PC-3 (cell line): ENCODE results near the gene ECE1. TPM values are rescaled to one million over a fixed set of nuclear protein-coding genes. Genes with fewer than 3 reads are reported as not detected.

Source experiments
- ATAC-seq: fragments of 200-7000 bp; cut with Tn5 transposase; 2 replicates; pipeline ENCODE4 v1.9.1; 2020; ENCODE audit warnings: mild to moderate bottlenecking, moderate library complexity
- BruUV-seq: library from RNA; stranded (reverse); fragments of 400-500 nt; replicated peaks from 2 replicates; lab custom pipeline; 2021; lab: Mats Ljungman, UMichigan
- CTCF ChIA-PET: fragments of 300-600 bp; sonication (Branson Sonifier 250); formaldehyde crosslinking; loops from one replicate; lab custom pipeline; 2022; ENCODE audit warnings: antibody characterized with exemption; lab: Charles Lee
- POLR2A ChIA-PET: fragments of 300-600 bp; sonication (Branson Sonifier 250); formaldehyde crosslinking; loops from one replicate; lab custom pipeline; 2022; ENCODE audit warnings: antibody characterized with exemption; ENCODE audit not compliant: unreplicated experiment; lab: Charles Lee
- DNase-seq: peaks from one replicate; pipeline ENCODE4 v3.0.0-alpha.2; 2015
- H2AFZ ChIP-seq: fragments of 300-600 bp; sonication (generic); 2 replicates; pipeline ENCODE4 v1.6.0; 2016; ENCODE audit warnings: antibody characterized with exemption, low read length
- H3F3A ChIP-seq: fragments of 300-600 bp; sonication (generic); one replicate; pipeline ENCODE4 v1.6.0; 2017; ENCODE audit warnings: antibody characterized with exemption, low read length, control low read depth, mild to moderate bottlenecking; ENCODE audit not compliant: unreplicated experiment
- H3K27ac ChIP-seq: fragments of 300-600 bp; sonication (generic); 2 replicates; pipeline ENCODE4 v1.5.1; 2016; ENCODE audit warnings: mild to moderate bottlenecking, low read length
- H3K27me3 ChIP-seq: fragments of 300-600 bp; sonication (generic); 2 replicates; pipeline ENCODE4 v1.6.1; 2016; ENCODE audit warnings: low read length, mixed read lengths
- H3K36me3 ChIP-seq: fragments of 300-600 bp; sonication (generic); 2 replicates; pipeline ENCODE4 v1.6.1; 2016; ENCODE audit warnings: low read depth, mixed run types, low read length, mixed read lengths
- H3K4me1 ChIP-seq: fragments of 300-600 bp; sonication (generic); 2 replicates; pipeline ENCODE4 v1.5.1; 2016; ENCODE audit warnings: low read length; ENCODE audit not compliant: insufficient read depth
- H3K4me2 ChIP-seq: fragments of 300-600 bp; sonication (generic); 2 replicates; pipeline ENCODE4 v1.6.0; 2016; ENCODE audit warnings: low read length
- H3K4me3 ChIP-seq: fragments of 300-600 bp; sonication (generic); 2 replicates; pipeline ENCODE4 v1.5.1; 2016; ENCODE audit warnings: mild to moderate bottlenecking, low read length, mixed read lengths
- H3K79me2 ChIP-seq: fragments of 300-600 bp; sonication (generic); 2 replicates; pipeline ENCODE4 v1.6.1; 2017; ENCODE audit warnings: low read length, mixed read lengths
- H3K9ac ChIP-seq: fragments of 300-600 bp; sonication (generic); 2 replicates; pipeline ENCODE4 v1.6.0; 2016; ENCODE audit warnings: mild to moderate bottlenecking, low read length
- H3K9me2 ChIP-seq: fragments of 300-600 bp; sonication (generic); replicated peaks from 2 replicates; pipeline ENCODE4 v1.6.1; 2016; ENCODE audit warnings: mixed run types, low read length, mixed read lengths
- H3K9me3 ChIP-seq: fragments of 300-600 bp; sonication (generic); 2 replicates; pipeline ENCODE4 v1.6.1; 2016; ENCODE audit warnings: low read length, mixed read lengths
- H4K20me1 ChIP-seq: fragments of 300-600 bp; sonication (generic); 2 replicates; pipeline ENCODE4 v1.6.1; 2016; ENCODE audit warnings: low read length, mixed read lengths
- CTCF ChIP-seq: fragments of 300-600 bp; sonication (generic); conservative IDR thresholded peaks from 2 replicates; pipeline ENCODE4 v1.5.1; 2017; ENCODE audit warnings: antibody characterized with exemption, low read depth, mild to moderate bottlenecking, low read length
- EZH2 ChIP-seq: fragments of 300-600 bp; sonication (generic); IDR thresholded peaks from one replicate; pipeline ENCODE4 v1.6.1; 2017; ENCODE audit warnings: antibody characterized with exemption, mild to moderate bottlenecking, low read length; ENCODE audit not compliant: unreplicated experiment
- EZH2phosphoT487 ChIP-seq: fragments of 300-600 bp; sonication (generic); IDR thresholded peaks from 2 replicates; pipeline ENCODE4 v1.6.1; 2018; ENCODE audit warnings: mild to moderate bottlenecking, antibody characterized with exemption, low read length, borderline replicate concordance
- intact Hi-C: fragments of 100-400 bp; cut with micrococcal nuclease; formaldehyde crosslinking; loops from 2 replicates; pipeline ENCODE4 v1.9.0; 2023
- total RNA-seq: library from RNA; depleted of rRNA; stranded (reverse); fragments of >200 nt; gene quantifications from 2 replicates; pipeline ENCODE4 v1.2.3, GENCODE V29; 2014

Gene ECE1
- total RNA-seq, 1 experiment from 2014 or later, result 86.8 TPM

GRCh38 chr1:21325231-21325718 is 35.0 kb upstream of the ECE1 start:
- Histone ChIP-seq H3K79me2 (peaks cover 78% of the 10 kb centered on the region), H3K9me2 (no peaks in the 10 kb centered on the region), H3K4me1 (peaks cover 64% of the 10 kb centered on the region), H3F3A (peaks cover 11% of the 10 kb centered on the region), H4K20me1 (no peaks in the 10 kb centered on the region), H3K9me3 (no peaks in the 10 kb centered on the region), H3K27ac (peak overlapping the region; percentile 95), H3K9ac (peak overlapping the region; percentile 72), H3K4me3 (peak overlapping the region; percentile 29; the same call in 1 of the 2 replicates), H3K4me2 (peak overlapping the region; percentile 83), H2AFZ (no peak overlapping the region), H3K27me3 (no peaks in the 10 kb centered on the region), H3K36me3 (peaks cover 4% of the 10 kb centered on the region; the same call in 1 of the 2 replicates)
- TF ChIP-seq EZH2, result no peak
- TF ChIP-seq EZH2phosphoT487, result no peak
- no peak for TF ChIP-seq CTCF
- POLR2A ChIA-PET, result interaction anchor here (0.6 to 1.0 kb wide), 3 partner anchors 20 to 120 kb away, joined by 4 to 13 read pairs (median 5); no protein-coding TSS in a partner anchor
- intact Hi-C loops, result no loop called here
- no peak for DNase-seq
- no TSS peak for BruUV-seq
- no peak for ATAC-seq
- CTCF ChIA-PET, result interaction anchor here (0.5 to 1.5 kb wide), 6 partner anchors 12 to 70 kb away, joined by 4 to 14 read pairs (median 6); no protein-coding TSS in a partner anchor

- H3K36me3 ChIP-seq, result peaks cover 4% of the 10 kb centered on the region; the same call in 1 of the 2 replicates
- no peaks in the 10 kb centered on the region for H4K20me1 ChIP-seq
- H3K27ac ChIP-seq, result peak overlapping the region; percentile 95
- intact Hi-C loops, result no loop called here
- TF ChIP-seq EZH2phosphoT487 (no peak), CTCF (no peak), EZH2 (no peak)
- BruUV-seq, result TSS peak; percentile 55
- H3K79me2 ChIP-seq, result peaks cover 84% of the 10 kb centered on the region
- H3K9me2 ChIP-seq, result no peaks in the 10 kb centered on the region
- ATAC-seq, result peak; percentile 96
- H2AFZ ChIP-seq, result no peak overlapping the region
- POLR2A ChIA-PET, result interaction anchor here (1.0 kb wide), 1 partner anchor 21 kb away, joined by 5 read pairs; no protein-coding TSS in a partner anchor
- peak overlapping the region; percentile 83 for H3K4me2 ChIP-seq
- H3K4me1 ChIP-seq, result peaks cover 57% of the 10 kb centered on the region
- DNase-seq, result peak; percentile 96
- H3K4me3 ChIP-seq, result peak overlapping the region; percentile 40; the same call in 1 of the 2 replicates
- no peaks in the 10 kb centered on the region for H3K27me3 ChIP-seq
- peak overlapping the region; percentile 72 for H3K9ac ChIP-seq
- CTCF ChIA-PET, result interaction anchor here (0.6 to 1.5 kb wide), 5 partner anchors 13 to 69 kb away, joined by 4 to 14 read pairs (median 5); no protein-coding TSS in a partner anchor
- no peaks in the 10 kb centered on the region for H3K9me3 ChIP-seq
- H3F3A ChIP-seq, result peaks cover 11% of the 10 kb centered on the region
Measured at GRCh38 chr1:21324368-21325141, 34.3 kb upstream of the ECE1 start.
